GM23338 (cell line): ENCODE results near the gene EIF3K. TPM values are rescaled to one million over a fixed set of nuclear protein-coding genes. Genes with fewer than 3 reads are reported as not detected.
"Not testable (repeated sequence)": the region's sequence is repeated elsewhere in the genome, so short reads cannot be mapped to it uniquely, and the experiment has no call there.

Source experiments
- ATAC-seq: fragments of 200-7000 bp; cut with Tn5 transposase; 3 replicates; pipeline ENCODE4 v1.9.1; 2020
- DNase-seq: peaks from one replicate; pipeline ENCODE4 v3.0.0-alpha.2; 2015; ENCODE audit warnings: low spot score
- H2AFZ ChIP-seq: fragments of 200-600 bp; sonication (generic); 2 replicates; pipeline ENCODE4 v1.8.0; 2016; ENCODE audit warnings: antibody characterized with exemption, mild to moderate bottlenecking, moderate library complexity
- H3F3A ChIP-seq: fragments of 200-600 bp; sonication (generic); replicated peaks from 2 replicates; pipeline ENCODE4 v1.8.0; 2017; ENCODE audit warnings: antibody characterized with exemption, mixed run types, low read depth
- H3K27ac ChIP-seq: fragments of 200-600 bp; sonication (generic); 2 replicates; pipeline ENCODE4 v1.6.1; 2016; ENCODE audit warnings: low read depth
- H3K27me3 ChIP-seq: fragments of 200-600 bp; sonication (generic); 2 replicates; pipeline ENCODE4 v1.8.0; 2016; ENCODE audit warnings: mild to moderate bottlenecking, mixed run types, moderate library complexity; ENCODE audit not compliant: insufficient read depth
- H3K36me3 ChIP-seq: fragments of 200-600 bp; sonication (generic); 2 replicates; pipeline ENCODE4 v1.8.0; 2016; ENCODE audit warnings: mild to moderate bottlenecking; ENCODE audit not compliant: insufficient read depth
- H3K4me1 ChIP-seq: fragments of 200-600 bp; sonication (generic); 2 replicates; pipeline ENCODE4 v1.8.0; 2016; ENCODE audit warnings: mild to moderate bottlenecking, moderate library complexity; ENCODE audit not compliant: insufficient read depth
- H3K4me2 ChIP-seq: fragments of 200-600 bp; sonication (generic); 2 replicates; pipeline ENCODE4 v1.7.1; 2017; ENCODE audit warnings: mixed run types
- H3K4me3 ChIP-seq: fragments of 200-600 bp; sonication (generic); 2 replicates; pipeline ENCODE4 v1.6.1; 2016; ENCODE audit warnings: mixed run types
- H3K79me2 ChIP-seq: fragments of 200-600 bp; sonication (generic); replicated peaks from 2 replicates; pipeline ENCODE4 v1.8.0; 2017; ENCODE audit warnings: mild to moderate bottlenecking; ENCODE audit not compliant: insufficient read depth
- H3K9me2 ChIP-seq: fragments of 200-600 bp; sonication (generic); 2 replicates; pipeline ENCODE4 v1.8.0; 2017; ENCODE audit not compliant: insufficient read depth
- H4K20me1 ChIP-seq: fragments of 200-600 bp; sonication (generic); replicated peaks from 2 replicates; pipeline ENCODE4 v1.8.0; 2017; ENCODE audit warnings: mild to moderate bottlenecking; ENCODE audit not compliant: insufficient read depth
- H3K27ac Mint-ChIP-seq: 2 replicates; pipeline ENCODE4 v1.8.0; 2020; ENCODE audit warnings: inconsistent platforms, mild to moderate bottlenecking, moderate library complexity, mixed read lengths
- H3K27me3 Mint-ChIP-seq: 3 replicates; pipeline ENCODE4 v1.8.0; 2022; ENCODE audit warnings: low read depth, mild to moderate bottlenecking, moderate library complexity, mixed read lengths, inconsistent platforms; ENCODE audit not compliant: insufficient read depth, poor library complexity
- H3K36me3 Mint-ChIP-seq: 3 replicates; pipeline ENCODE4 v1.8.0; 2021; ENCODE audit warnings: low read depth, mild to moderate bottlenecking, inconsistent platforms, moderate library complexity, mixed read lengths
- H3K4me1 Mint-ChIP-seq: 3 replicates; pipeline ENCODE4 v1.8.0; 2020; ENCODE audit warnings: mild to moderate bottlenecking, inconsistent platforms, mixed read lengths
- H3K4me3 Mint-ChIP-seq: 3 replicates; pipeline ENCODE4 v1.8.0; 2021; ENCODE audit warnings: moderate library complexity, mild to moderate bottlenecking, inconsistent platforms, mixed read lengths
- H3K9me3 Mint-ChIP-seq: 3 replicates; pipeline ENCODE4 v1.8.0; 2020; ENCODE audit warnings: moderate library complexity, mild to moderate bottlenecking, inconsistent platforms, mixed read lengths
- CREB1 ChIP-seq: fragments of 250-450 bp; sonication (Bioruptor Pico); IDR thresholded peaks from 2 replicates; pipeline ENCODE4 v1.5.0; 2020; ENCODE audit warnings: low read depth, mild to moderate bottlenecking, moderate library complexity
- CTCF ChIP-seq, 2 experiments: fragments of 200-600 bp in 1 of 2; sonication (generic) in 1 of 2; conservative IDR thresholded peaks; 2 replicates each; pipeline versions ENCODE4 v1.5.1 to v1.6.1; 2016 to 2017; ENCODE audit warnings: antibody characterized with exemption in 2 of 2, low read depth in 2 of 2, mild to moderate bottlenecking in 2 of 2, moderate library complexity in 1 of 2
- NANOG ChIP-seq: IDR thresholded peaks from 2 replicates; pipeline ENCODE4 v1.6.1; 2016; ENCODE audit warnings: antibody characterized with exemption, borderline replicate concordance
- ZNF462 ChIP-seq: fragments of 250-450 bp; sonication (Bioruptor Pico); IDR thresholded peaks from 2 replicates; pipeline ENCODE4 v1.5.0; 2020; ENCODE audit warnings: mild to moderate bottlenecking, moderate library complexity
- polyA plus RNA-seq: library from polyadenylated mRNA; unstranded; fragments of >200 nt; fragmentation: Nextera tagmentation; extraction: Ambion mirVana; gene quantifications from 2 replicates; pipeline ENCODE4 v1.2.1, GENCODE V29; 2016
- total RNA-seq: library from RNA; depleted of rRNA; stranded (reverse); fragments of >200 nt; shearing (Covaris generic); gene quantifications from 2 replicates; pipeline ENCODE4 v1.2.3, GENCODE V29; 2014
- TF ChIP-seq, protein P1 (sequence below): IDR thresholded peaks from 2 replicates; pipeline ENCODE4 v1.6.1; 2016; ENCODE audit warnings: antibody characterized with exemption

The EIF3K gene
- total and polyA plus RNA-seq, 2 experiments from 2014 or later, result 226 to 509 TPM

DNA sequence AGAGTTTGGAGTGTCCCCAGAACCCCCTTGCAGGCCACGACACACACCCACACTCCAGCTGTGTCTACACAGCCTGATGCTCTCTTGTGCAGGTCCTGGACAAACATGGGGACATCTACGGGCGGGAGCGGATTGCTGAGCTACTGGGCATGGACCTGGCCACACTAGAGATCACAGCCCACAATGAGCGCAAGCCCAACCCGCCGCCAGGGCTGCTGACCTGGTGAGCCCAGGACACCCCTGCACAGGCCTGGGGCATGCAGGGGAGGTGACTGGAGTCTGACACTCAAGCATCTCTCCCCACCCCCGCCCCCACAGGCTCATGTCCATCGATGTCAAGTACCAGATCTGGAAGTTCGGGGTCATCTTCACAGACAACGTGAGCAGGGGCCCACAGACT, 41.2 kb upstream of the EIF3K start (continued):
- TF ChIP-seq ZNF462 (CRISPR knock-in tag) (no peak), NANOG (no peak), CREB1 (CRISPR knock-in tag) (no peak)

- ATAC-seq, H3K36me3 ChIP-seq, H4K20me1 ChIP-seq, DNase-seq, H3K4me1 ChIP-seq, H3K27ac ChIP-seq, H2AFZ ChIP-seq, H3K4me2 ChIP-seq, H3K4me3 Mint-ChIP-seq, H3K4me3 ChIP-seq, H3K27ac Mint-ChIP-seq, H3K9me2 ChIP-seq, H3K9me3 Mint-ChIP-seq, H3K79me2 ChIP-seq, H3K4me1 Mint-ChIP-seq, H3F3A ChIP-seq, H3K27me3 ChIP-seq: not testable (repeated sequence)
- Mint-ChIP-seq H3K27me3 (peaks cover 17% of the 10 kb centered on the region), H3K36me3 (peaks cover 20% of the 10 kb centered on the region)
Measured at GRCh38 chr19:38579304-38579703, 39.7 kb upstream of the EIF3K start.

DNA sequence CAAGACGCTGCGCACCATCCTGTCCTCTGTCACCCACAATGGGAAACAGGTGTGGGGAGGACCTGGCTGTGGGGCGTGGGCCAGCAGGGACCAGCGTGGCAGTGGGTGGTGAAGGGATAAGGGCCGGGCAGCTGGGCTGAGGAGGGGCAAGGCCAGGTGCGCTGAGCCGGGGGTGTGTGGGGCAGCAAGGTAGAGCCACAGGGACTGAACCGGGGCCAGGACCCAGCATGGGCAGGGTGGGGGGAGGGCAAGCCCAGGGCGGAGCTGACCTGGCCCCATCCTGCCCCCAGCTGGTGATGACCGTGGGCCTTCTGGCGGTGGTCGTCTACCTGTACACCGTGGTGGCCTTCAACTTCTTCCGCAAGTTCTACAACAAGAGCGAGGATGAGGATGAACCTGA, 38.9 kb upstream of the EIF3K start:
- Mint-ChIP-seq H3K27me3 (peaks cover 13% of the 10 kb centered on the region), H3K4me1 (no peaks in the 10 kb centered on the region)
- no peak for ATAC-seq

More for the DNA sequence above, 38.9 kb upstream of the EIF3K start:
- H3K4me3 Mint-ChIP-seq, result no peak overlapping the region
- Histone ChIP-seq H2AFZ (no peak overlapping the region), H4K20me1 (no peaks in the 10 kb centered on the region), H3K27ac (no peak overlapping the region), H3K36me3 (peaks cover 5% of the 10 kb centered on the region; the same call in 1 of the 2 replicates), H3K4me2 (no peak overlapping the region), H3K4me1 (no peaks in the 10 kb centered on the region), H3K9me2 (no peaks in the 10 kb centered on the region), H3K27me3 (no peaks in the 10 kb centered on the region), H3F3A (no peaks in the 10 kb centered on the region), H3K79me2 (no peaks in the 10 kb centered on the region), H3K4me3 (no peak overlapping the region)
- H3K27ac Mint-ChIP-seq, result no peak overlapping the region
- H3K9me3 Mint-ChIP-seq, result no peaks in the 10 kb centered on the region
- peak in 1 of 2 experiments; percentile 23; a peak in 1 of 4 replicates for TF ChIP-seq CTCF (conservative IDR thresholded peaks at IDR 0.05; ENCODE audit: low read depth in 2 of 2)
- TF ChIP-seq, protein P1, sequence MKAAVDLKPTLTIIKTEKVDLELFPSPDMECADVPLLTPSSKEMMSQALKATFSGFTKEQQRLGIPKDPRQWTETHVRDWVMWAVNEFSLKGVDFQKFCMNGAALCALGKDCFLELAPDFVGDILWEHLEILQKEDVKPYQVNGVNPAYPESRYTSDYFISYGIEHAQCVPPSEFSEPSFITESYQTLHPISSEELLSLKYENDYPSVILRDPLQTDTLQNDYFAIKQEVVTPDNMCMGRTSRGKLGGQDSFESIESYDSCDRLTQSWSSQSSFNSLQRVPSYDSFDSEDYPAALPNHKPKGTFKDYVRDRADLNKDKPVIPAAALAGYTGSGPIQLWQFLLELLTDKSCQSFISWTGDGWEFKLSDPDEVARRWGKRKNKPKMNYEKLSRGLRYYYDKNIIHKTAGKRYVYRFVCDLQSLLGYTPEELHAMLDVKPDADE, result no peak
- peaks cover 20% of the 10 kb centered on the region for H3K36me3 Mint-ChIP-seq
- no peak for DNase-seq
